ENCODE results near the gene NEDD4L.
"Not testable (repeated sequence)": the region's sequence is repeated elsewhere in the genome, so short reads cannot be mapped to it uniquely, and the experiment has no call there.

The NEDD4L gene

GRCh38 chr18:58378411-58379379 lies 334.7 kb downstream of the NEDD4L start:
- DNase-seq (ENCODE audit: low read depth), result no peak

DNA sequence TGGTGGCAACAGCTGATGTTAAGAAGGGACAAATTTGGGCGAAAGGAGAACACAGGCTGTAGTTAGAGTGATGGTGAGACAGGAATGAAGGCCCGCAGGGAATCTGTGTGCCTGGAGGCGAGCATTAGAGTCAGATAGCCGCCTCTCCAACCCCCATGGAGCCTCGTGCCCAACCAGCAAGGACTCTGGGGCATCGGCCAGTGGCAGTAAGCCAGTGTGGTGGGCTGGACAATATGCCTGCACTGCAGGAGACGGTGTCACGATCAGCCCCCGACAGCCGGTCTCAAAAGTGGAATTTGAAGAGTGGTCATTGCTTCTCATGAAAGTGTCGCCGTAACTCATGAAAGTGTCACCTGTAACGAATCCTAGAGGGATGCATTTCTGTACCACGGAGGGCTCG lies 335.4 kb downstream of the NEDD4L start:
- no peak for DNase-seq (ENCODE audit: low read depth)

DNA sequence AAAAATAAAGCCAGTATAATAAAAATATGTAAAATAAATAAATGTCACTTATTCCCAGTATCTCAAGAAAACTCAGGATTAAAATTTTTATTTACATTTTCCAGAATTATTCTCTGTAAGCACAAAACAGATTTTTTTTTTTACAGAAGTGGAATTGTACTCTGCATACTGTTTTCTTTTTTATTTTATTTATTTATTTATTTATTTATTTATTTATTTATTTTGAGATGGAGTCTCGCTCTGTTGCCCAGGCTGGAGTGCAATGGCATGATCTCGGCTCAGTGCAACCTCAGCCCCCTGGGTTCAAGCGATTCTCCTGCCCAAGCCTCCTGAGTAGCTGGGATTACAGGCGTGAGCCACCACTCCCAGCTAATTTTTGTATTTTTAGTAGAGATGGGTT lies 336.1 kb downstream of the NEDD4L start:
- not testable (repeated sequence) for DNase-seq (ENCODE audit: low read depth)

DNA sequence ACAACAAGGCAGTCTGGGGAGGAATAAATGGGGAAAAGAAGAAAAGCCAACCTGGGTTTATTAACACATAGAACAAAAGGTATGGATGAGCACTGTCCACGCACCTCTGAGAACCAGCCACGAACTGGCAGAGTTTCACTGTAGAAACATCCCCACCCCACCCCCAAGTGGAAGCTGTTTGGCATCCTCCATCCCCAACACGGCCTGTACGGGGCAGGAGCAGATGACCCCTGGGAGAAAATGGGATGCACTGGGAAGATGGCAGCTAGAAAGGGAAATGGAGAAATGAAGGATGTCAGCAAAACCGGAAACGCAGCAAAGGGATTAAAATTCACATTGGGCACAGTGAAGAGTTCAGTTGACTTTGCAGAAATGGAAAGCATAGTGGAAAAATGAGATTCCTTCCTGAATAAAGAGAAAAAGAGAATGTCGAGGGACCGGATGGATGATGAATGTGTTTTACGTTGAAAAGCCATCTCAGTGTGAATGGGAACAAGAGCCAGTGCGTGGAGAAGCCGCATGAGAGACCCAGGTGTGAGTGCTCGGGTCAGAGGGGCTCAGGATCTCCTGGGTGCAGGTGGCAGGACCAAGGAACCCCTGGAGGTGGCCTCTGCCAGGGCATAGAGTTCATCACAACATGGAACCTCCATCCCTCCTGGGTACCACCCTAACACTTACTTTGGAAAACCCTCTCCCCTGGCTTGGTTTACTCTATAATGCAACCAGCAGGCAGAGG lies 337.8 kb downstream of the NEDD4L start:
- DNase-seq (ENCODE audit: low read depth), result no peak

GRCh38 chr18:58382446-58382845 lies 338.4 kb downstream of the NEDD4L start:
- no peak for DNase-seq (ENCODE audit: low read depth)

GRCh38 chr18:58385472-58385871 lies 341.4 kb downstream of the NEDD4L start:
- DNase-seq (ENCODE audit: low read depth), result no peak

GRCh38 chr18:58386780-58387179 lies 342.8 kb downstream of the NEDD4L start:
- no peak for DNase-seq (ENCODE audit: low read depth)

- no peak for DNase-seq (ENCODE audit: low read depth)
Measured at GRCh38 chr18:58387716-58388115, 343.7 kb downstream of the NEDD4L start.

GRCh38 chr18:58388736-58389135 lies 344.7 kb downstream of the NEDD4L start:
- DNase-seq (ENCODE audit: low read depth), result no peak

DNA sequence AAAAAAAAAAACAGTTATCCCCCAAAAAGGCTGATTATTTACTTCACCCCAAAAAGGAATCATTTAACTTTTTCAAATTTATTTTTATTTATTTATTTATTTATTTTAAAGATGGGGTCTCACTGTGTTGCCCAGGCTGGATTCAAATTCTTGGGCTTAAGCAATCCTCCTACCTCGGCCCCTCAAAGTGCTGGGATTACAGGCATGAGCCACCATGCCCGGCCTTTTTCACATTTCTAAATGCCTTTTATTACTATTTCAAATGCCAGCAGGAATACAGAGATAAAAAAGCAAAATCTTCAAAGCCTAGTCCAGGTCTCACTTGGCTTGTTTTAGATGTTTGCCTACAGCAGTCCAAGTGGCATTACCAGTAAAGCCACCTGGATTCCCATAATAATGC lies 345.7 kb downstream of the NEDD4L start:
- DNase-seq (ENCODE audit: low read depth), result no peak

GRCh38 chr18:58390399-58390798 lies 346.4 kb downstream of the NEDD4L start:
- DNase-seq (ENCODE audit: low read depth), result no peak

- DNase-seq (ENCODE audit: low read depth), result no peak
Measured at GRCh38 chr18:58391231-58391825, 347.3 kb downstream of the NEDD4L start.

- no peak for DNase-seq (ENCODE audit: low read depth)
Measured at GRCh38 chr18:58391932-58392323, 347.9 kb downstream of the NEDD4L start.

GRCh38 chr18:58392324-58393000 lies 348.4 kb downstream of the NEDD4L start:
- DNase-seq (ENCODE audit: low read depth), result no peak

DNA sequence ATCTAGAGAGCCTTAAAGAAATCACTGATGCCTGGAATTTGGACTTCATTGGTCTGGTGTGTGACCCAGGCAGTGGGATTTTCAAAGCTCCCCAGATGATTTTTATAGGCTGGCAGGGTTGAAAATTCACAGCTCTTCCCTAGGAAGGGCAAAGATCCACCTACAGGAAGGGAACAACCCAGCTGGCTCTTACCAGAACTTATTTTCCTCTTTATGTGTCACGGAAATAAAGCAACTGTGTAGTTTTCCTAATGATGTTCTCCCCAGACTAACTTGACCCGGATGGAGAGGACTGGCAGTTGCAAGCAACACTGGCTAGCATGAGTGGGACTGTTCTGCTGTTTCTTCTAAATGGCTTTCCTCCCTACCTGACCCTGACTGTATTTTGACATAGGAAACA lies 349.3 kb downstream of the NEDD4L start:
- DNase-seq (ENCODE audit: low read depth), result no peak

- no peak for DNase-seq (ENCODE audit: low read depth)
Measured at GRCh38 chr18:58394046-58394445, 350.0 kb downstream of the NEDD4L start.

DNA sequence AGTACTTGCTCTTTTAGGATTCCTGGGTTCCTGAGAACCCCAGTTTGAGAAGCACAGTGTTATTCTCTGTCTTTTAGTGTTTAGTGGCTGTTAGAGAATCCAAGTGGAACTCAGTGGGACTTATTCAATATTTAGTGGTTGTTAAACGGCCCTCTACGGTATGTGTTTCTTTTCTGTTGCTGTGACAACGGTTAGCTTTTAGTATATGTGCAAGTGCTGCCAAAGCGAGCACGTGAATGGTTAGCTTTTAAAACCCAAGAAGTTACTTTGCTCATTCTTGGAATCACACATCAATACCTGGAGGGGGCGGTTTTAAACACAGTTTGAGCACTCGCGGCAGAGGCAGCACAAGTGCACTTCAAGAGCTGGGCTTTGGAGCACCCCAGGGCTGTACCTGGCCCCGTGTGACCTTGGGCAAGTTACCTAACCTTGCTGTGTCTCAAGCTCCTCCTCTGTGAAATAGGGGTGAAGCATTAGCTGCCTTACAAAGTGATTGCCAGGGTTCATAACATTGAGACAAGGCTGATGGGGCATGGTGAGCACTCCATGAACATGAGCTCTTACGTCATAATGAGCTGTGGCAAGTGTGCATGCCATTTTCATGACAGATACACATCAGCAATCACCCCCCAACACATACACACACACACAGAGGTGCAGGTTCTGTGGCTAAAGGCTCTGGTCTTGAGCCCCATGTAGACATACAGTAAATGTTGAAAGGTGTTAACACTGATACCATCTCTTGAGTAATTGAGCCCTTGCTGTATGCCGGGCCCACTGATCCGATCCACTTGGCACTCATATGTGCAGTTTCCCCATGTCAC lies 350.8 kb downstream of the NEDD4L start:
- no peak for DNase-seq (ENCODE audit: low read depth)

DNA sequence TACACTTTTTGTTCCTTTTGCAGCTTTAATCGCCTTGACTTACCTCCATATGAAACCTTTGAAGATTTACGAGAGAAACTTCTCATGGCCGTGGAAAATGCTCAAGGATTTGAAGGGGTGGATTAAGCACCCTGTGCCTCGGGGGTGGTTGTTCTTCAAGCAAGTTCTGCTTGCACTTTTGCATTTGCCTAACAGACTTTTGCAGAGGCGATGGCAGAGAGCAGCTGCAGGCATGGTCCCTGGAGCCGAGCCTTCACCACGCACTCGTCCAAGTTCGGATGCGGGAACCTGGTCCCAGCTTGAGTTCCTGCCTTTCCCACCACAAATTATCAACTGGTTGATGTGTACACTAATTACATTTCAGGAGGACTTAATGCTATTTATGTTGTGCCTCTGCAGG lies 352.1 kb downstream of the NEDD4L start:
- no peak for DNase-seq (ENCODE audit: low read depth)

DNA sequence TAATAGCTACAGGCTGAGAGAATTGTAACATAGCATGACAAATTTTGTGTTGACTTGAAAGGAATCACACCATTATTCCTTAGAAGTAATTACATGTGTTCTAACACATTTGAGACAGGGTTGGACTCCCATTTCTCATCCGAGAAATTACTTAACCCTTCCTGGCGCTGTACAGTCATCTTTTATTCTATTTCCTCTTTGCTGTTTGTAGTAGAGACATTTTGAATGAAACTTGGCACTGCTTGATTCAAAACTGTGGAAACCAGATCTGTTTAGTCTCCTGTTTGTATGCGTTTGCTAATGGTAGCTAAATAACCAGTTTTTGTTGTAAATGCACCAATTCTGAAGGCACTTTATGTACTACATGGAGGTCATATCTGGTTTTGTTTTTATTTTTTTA lies 352.9 kb downstream of the NEDD4L start:
- DNase-seq (ENCODE audit: low read depth), result no peak

DNA sequence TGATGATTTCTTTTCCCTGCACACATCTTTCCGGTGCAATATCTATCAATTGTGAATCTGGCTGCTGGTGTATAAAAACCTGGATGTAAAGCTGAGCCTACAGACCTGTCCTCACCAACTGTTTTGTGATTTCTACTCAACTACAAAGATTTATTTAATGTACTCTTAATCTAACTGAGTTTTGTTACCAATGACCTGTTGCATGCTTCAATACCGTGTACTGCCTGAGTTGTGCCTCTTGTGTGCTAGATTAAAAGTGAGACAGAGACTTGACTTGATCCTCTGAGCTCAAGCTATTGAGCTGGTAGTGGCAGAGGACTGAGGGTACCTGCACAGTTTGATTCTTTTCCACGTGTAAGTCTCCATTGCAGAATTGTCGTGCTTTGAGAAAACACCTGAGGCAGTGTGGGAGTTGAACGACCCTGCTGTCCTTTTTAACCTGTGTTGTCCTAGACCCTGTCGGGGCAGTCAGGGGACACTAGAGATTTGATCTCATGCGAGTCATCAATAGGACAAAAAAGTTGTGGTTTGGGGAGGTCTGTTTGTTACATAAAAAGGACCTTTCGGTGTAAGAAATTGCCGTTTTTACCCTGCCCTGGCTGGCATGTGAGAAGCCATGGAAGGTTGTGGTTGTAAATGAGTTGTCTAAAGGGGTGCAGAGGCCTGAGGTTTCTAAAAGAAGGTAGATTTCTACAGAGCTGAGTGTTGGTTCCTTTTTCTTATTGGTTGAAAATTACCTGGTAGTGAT lies 353.5 kb downstream of the NEDD4L start:
- no peak for DNase-seq (ENCODE audit: low read depth)

Data from HS-27A (cell line).